Uterine smooth muscle cell (primary cell): ENCODE measurements around the gene PACS2. TPM values are rescaled to one million over a fixed set of nuclear protein-coding genes. Genes with fewer than 3 reads are reported as not detected.

Experiments
- total RNA-seq: library from RNA; depleted of rRNA; stranded (reverse); fragments of >200 nt; gene quantifications from 2 replicates; pipeline ENCODE4 v1.2.3, GENCODE V29; 2014

Gene PACS2
- 34.5 and 65.5 TPM in 2 replicates for total RNA-seq

DNA sequence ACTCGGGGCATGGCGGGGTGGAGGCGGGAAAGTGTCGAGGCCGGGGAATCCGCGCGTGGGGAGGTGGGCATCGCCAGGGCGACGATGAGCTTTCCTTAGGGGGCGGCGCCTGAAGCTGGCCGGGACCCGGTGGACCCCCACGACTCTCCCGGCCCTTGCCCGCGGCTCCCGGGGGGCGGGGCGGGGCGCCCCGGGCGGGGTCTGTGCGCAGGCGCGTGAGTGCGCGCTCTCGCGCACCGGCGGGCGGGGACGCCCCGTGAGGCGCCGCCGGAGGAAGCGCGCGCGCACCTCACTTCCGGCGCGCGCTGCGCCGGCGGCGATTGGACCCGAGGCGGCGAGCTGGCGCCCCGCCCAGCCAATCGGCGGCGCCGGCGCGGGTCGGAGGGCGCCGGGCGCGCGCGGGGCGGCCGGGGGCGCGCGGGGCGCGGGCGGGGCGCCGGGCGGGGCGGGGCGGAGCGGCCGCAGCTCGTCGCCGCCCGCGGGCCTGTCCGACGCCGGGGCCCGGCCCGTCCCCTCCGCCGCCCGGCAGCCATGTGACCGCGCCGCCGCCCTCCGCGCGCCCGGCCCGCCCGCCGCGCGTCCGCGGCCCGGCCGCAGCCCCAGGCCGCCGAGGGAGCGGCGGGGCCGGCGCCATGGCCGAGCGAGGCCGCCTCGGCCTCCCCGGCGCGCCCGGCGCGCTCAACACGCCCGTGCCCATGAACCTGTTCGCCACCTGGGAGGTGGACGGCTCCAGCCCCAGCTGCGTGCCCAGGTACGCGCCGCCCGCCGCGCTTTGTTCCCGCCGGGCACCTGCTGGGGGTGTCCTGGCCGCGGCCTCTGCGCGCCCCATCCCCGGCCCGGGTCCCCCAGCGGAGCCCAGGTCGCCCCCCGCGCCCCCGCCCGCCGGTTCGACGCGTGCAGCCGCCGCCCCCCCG is at the start of gene PACS2:
PACS2 (plus strand) TSS at position 462 of the 914 bp plus-strand sequence; CDS start at position 633, 171 bp downstream.

DNA sequence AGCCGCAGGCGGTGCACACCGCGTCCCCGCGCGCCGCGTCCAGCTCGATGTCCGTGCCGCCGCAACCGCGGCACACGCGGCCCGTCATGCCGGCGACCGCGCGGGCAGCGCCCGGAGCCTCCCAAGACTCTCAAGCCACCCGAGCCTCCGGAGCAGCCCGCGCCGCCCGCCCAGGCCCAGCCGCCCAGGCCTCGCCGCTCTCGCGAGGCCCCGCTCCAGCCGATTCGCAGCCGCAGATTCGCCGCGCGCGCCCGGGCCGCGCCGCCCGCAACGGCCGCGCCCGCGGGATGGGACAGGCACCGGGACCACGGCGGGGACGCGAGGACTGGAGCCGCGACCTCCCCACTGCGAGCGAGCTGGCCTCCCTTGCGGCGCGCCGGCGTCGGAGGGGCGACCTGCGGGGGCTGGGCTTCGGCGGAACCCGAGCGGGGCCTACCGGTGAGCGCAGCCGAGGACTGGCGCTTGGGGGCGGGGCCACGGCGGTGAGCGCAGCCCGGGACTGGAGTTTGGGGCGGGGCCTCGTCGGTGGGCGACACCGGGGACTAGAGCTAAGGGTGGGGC is 13.9 kb upstream of the PACS2 start, which contains the start of gene BRF1:
BRF1 (minus strand) TSS at position 460 of the 561 bp plus-strand sequence; CDS start at position 88, 372 bp downstream.

DNA sequence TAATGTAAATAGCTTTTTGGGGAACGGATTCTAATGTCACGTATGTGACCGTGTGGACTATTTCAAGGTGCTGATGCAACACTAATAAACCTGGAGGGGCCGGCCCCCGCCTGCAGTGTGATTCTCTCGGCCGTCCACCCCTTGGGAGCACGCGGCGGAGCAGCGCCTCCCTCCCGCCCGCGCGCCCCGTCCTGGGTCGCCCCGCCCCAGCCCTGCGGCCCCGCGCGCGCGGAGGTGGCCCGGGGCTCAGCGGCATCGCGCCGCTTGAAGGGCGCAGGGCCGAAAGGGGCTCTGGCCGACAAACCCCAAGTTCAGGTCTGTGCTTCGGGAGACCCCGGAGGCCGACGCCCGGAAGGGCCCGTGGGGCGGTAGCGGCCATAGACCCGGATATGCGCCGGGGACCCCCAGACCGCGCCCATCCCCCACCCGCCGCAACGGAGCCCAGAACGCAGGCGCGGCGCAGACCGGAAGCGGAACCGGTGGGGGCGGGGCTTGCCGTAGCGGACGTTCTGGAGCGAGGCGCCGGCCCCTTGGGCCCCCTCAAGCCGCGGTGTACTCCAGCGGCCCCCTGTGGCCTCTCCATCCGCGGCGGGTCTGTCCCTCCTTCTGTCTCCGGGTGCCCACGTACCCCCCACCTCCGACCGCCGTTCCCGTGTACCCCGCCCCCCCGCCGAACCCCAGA is 83.6 kb downstream of the PACS2 start, which contains the start of gene TEX22:
TEX22 (plus strand) TSS at position 495 of the 682 bp plus-strand sequence. CDS start 803 bp downstream, outside the sequence.

DNA sequence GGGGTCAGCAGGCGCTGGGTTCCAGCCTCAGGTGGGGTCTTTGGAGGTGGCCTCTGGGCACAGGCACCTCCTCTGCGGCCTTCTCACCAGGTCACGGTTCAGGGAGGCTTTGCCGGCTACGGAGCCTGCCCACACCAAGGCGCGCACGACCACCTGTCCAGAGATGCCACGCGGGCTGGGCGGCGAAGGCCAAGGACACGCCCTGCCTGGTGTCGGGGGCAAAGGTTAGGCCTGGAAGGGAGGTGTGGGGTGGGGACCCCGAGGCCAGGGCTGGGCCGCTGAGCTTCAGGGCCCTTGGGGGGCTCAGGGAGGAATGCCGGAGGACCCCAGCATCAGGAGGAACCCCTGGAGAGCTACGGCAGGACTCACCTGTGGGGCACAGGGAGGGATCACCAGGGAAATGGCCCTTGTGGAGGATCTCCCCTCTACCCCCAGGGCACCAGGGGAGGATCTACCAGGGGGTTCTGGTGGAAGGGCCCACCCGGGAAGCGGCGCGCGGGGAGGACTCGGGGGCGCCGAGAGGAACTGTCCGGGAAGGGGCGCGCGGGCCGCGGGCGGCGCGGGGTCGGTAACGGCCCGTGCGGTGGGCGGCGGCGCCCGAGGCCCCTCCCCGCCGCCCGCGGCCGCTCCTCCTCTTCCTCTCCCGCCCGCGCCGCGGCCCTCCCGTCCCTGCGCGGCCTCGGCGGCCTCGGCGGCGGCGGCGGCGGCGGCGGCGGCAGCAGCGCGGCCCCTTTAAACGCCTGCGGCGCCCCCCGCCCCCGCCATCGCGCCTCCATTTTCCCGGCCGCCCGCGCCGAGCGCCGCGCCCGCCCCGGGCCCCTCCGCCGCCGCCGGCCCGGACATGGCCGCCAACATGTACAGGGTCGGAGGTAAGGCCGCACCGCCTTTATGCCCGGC is 104.9 kb downstream of the PACS2 start, which contains the start of gene MTA1:
MTA1 (plus strand) TSS at position 633 of the 897 bp plus-strand sequence; CDS start at position 842, 209 bp downstream.

Other genes with a start within 250 kb of the PACS2 start
- gene GPR132, start 249.3 kb upstream of the PACS2 start, total RNA-seq: under 0.01 and 0.25 TPM in 2 replicates
- 0.66 and 2.0 TPM in 2 replicates for gene JAG2, start 146.0 kb upstream of the PACS2 start, total RNA-seq
- 7.9 and 21.4 TPM in 2 replicates for gene NUDT14, start 133.4 kb upstream of the PACS2 start, total RNA-seq
- gene BTBD6, start 66.2 kb upstream of the PACS2 start, total RNA-seq: 61.2 and 78.5 TPM in 2 replicates
- 47.0 and 49.2 TPM in 2 replicates for gene BRF1, start 13.7 kb upstream of the PACS2 start, total RNA-seq
- gene TEX22, start 83.8 kb downstream of the PACS2 start, total RNA-seq: 0.11 and 0.25 TPM in 2 replicates
- gene MTA1, start 105.1 kb downstream of the PACS2 start, total RNA-seq: 30.7 and 43.5 TPM in 2 replicates
- 37.4 and 50.0 TPM in 2 replicates for gene CRIP2, start 160.1 kb downstream of the PACS2 start, total RNA-seq
- 0.11 and 0.50 TPM in 2 replicates for gene CRIP1, start 172.1 kb downstream of the PACS2 start, total RNA-seq
- gene TEDC1, start 176.5 kb downstream of the PACS2 start, total RNA-seq: 8.9 and 20.5 TPM in 2 replicates
- gene TMEM121, start 211.8 kb downstream of the PACS2 start, total RNA-seq: 9.2 and 10.7 TPM in 2 replicates